HPDE6-E6E7 (cell line): ENCODE measurements around the gene LIN7B.

Source experiments
- DNase-seq: peaks from one replicate; pipeline ENCODE4 v3.0.0; 2011; ENCODE audit warnings: missing footprints; ENCODE audit errors: extremely low spot score

The LIN7B gene

GRCh38 chr19:49094505-49095482 is 19.4 kb upstream of the LIN7B start:
- no peak for DNase-seq

- no peak for DNase-seq
Observed at GRCh38 chr19:49097453-49098288, 16.5 kb upstream of the LIN7B start.

DNA sequence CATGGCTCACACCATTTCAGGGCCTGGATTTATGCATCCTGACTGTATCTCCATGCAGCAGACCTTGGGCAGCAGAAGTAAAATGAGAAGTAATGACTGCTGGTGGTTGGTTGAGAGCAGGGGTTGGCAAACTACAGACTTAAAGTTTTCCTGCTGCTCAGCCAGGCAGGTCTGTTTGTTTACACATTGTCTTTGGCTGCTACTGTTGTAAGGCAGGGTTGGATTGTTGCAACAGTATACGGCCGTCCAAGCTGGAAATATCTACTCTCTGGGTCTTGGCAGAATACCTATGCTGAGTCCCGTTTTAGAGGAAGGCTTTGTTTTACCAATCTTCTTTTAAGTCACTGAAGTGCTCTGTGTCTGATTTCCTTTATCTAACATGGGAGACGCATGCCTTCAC is 15.4 kb upstream of the LIN7B start:
- DNase-seq = no peak

- no peak for DNase-seq
Observed at GRCh38 chr19:49101160-49101559, 13.0 kb upstream of the LIN7B start.

DNA sequence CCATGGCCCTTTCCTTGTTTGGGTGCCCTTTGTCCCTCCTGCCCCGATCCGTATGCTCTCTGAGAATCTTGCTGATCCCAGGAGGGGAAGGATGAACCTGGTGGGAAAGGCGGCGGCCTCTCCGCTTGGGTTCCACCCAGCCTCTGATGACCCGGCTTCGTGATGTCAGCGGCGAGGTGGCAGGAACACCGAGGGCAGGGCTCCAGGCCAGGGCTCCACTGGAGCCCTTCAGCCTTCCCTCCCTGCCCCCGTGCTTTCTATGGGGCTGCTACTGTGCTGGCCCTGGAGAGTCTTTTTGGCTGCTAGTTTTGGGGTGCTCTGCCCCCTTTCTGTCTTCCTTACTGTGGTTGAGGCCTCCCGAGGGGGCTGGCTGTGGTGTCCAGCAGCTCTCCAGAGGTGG is 11.9 kb upstream of the LIN7B start:
- DNase-seq = no peak

GRCh38 chr19:49103331-49104085 is 10.7 kb upstream of the LIN7B start:
- no peak for DNase-seq

DNA sequence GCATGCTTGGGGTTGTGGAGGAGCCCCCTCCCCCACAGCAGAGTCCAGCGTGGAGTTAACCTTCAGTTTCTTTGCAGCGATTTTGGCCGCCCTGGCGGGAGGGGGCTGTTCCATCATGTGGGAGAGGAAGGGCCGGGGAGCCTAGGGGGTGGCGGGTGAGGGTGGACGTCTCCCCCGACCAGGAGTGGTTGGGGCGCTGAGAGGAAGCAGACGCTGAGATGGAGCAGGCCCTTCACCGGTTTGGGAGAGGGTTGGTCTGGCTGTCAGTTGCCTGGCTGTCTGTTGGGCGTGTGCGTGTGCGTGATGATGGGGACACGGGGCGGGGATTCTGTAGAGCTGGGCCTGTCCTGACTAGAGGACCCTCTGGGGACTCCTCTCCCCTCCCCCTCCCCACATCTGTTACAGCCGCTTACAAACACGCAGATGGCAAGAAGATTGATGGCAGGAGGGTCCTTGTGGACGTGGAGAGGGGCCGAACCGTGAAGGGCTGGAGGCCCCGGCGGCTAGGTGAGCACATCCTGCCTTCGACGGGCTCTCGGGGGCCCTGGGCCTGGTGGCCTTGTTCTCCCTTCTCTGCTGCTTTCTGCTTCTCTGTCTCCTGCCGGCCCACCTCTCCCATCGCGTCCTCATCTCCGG is 9.8 kb upstream of the LIN7B start:
- no peak for DNase-seq

GRCh38 chr19:49106648-49107135 is 7.5 kb upstream of the LIN7B start:
- DNase-seq = no peak

DNA sequence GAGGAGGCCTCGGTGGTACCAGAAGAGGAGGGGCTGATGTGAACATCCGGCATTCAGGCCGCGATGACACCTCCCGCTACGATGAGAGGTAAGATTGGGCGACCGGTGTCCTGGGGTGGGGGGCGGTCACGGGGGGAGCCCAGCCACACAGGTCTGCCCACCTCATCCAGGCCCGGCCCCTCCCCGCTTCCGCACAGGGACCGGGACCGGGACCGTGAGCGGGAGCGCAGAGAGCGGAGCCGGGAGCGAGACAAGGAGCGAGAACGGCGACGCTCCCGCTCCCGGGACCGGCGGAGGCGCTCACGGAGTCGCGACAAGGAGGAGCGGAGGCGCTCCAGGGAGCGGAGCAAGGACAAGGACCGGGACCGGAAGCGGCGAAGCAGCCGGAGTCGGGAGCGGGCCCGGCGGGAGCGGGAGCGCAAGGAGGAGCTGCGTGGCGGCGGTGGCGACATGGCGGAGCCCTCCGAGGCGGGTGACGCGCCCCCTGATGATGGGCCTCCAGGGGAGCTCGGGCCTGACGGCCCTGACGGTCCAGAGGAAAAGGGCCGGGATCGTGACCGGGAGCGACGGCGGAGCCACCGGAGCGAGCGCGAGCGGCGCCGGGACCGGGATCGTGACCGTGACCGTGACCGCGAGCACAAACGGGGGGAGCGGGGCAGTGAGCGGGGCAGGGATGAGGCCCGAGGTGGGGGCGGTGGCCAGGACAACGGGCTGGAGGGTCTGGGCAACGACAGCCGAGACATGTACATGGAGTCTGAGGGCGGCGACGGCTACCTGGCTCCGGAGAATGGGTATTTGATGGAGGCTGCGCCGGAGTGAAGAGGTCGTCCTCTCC is 6.3 kb upstream of the LIN7B start:
- no peak for DNase-seq

GRCh38 chr19:49109051-49109450 is 5.1 kb upstream of the LIN7B start:
- DNase-seq = no peak

- DNase-seq = no peak
Observed at GRCh38 chr19:49109569-49110233, 4.5 kb upstream of the LIN7B start.

- no peak for DNase-seq
Observed at GRCh38 chr19:49110567-49110966, 3.6 kb upstream of the LIN7B start.

- DNase-seq = no peak
Observed at GRCh38 chr19:49111218-49111998, 2.8 kb upstream of the LIN7B start.

GRCh38 chr19:49114630-49115363 is 627 bp downstream of the LIN7B start:
- DNase-seq = no peak

- no peak for DNase-seq
Observed at GRCh38 chr19:49116544-49116943, 2.4 kb downstream of the LIN7B start.

DNA sequence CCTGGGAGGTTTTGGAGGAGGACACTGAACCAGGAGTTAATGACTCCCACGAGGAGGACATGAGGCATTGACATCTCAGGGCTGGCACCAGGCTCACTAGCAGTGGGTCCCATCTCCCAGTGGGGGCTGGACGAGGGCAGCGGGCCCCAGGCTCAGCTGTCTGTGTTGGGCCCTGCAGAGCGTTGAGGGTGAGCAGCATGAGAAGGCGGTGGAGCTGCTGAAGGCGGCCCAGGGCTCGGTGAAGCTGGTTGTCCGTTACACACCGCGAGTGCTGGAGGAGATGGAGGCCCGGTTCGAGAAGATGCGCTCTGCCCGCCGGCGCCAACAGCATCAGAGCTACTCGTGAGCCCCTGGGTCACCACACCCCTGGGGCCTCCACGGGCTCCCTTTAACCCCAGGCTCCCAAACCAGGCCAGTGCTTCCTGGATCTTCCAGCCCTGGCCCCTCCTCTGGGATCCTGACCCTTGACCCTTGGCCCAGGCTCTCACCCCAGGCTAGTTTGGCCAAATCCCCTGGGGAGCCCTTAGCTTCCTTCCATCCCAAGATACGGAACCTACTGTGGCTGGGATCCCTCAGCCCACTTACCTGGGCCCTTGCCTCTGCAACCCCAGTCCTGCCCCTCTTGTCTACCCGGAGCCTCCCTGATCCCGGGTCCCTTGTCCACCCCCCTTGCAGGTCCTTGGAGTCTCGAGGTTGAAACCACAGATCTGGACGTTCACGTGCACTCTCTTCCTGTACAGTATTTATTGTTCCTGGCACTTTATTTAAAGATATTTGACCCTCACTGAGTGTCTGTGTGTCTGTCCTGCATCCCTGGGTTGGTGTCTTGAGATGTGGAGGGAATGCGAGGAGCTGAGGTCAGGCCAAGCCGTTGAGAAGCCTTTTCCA is 3.8 kb downstream of the LIN7B start:
- DNase-seq = no peak
